ENCODE results near the gene NPAS3.

NPAS3 gene

DNA sequence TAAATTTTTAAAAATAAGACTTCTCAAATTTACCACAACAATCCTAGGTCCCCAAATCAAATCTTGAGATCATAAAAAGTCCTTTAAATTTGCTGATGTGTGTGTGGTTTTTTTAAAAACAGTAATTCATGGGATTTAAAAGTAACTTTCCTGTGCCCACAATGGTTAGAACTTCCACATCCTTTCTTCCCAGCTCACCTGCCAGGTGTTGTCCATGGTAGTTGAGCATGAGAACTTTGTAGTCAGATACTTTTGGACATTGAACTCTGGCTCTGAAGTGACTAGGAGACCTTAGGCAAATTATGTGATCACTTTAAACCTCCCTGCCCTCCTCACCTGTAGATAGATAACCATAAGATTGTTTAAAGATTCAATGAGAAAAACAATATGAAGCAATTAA is 253.2 kb downstream of the NPAS3 start:
- no peak for DNase-seq

DNA sequence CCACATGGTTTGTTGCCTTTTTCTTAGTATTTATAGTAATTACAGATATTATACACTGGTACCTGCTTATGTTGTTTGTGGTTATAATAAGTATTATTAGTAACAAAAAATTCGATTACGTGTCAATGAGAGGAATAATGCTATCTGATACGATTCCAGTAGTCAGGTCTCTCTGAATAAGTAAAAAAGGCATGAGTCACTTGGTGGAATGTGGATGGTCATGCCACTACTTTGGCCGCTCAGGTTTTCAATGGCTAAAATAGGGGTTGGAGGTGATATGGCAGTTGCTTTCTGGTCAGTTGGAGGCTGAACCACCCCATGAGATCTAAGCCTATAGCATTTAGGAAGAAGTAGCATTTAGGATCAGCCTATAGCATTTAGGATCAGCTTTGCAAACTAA is 255.9 kb downstream of the NPAS3 start:
- no peak for DNase-seq

DNA sequence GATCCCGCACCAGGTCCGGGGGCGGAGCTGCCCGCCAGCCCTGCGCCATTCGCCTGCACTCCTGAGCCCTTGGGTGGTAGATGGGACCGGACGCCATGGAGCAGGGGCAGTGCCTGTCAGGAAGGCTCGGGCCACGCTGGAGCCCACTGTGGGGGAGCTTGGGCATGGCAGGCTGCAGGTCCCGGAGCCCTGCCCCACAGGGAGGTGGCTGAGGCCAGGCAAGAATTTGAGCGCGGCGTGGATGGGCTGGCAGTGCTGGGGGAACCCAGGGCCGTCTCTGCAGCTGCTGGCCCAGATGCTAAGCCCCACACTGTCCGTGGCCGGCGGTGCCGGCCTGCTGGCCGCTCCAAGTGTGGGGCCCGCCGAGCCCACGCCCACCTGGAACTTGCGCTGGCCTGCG is 260.0 kb downstream of the NPAS3 start:
- DNase-seq = no peak

- DNase-seq = no peak
These were observed 262.4 kb downstream of the NPAS3 start for GRCh38 chr14:33201116-33201515.

DNA sequence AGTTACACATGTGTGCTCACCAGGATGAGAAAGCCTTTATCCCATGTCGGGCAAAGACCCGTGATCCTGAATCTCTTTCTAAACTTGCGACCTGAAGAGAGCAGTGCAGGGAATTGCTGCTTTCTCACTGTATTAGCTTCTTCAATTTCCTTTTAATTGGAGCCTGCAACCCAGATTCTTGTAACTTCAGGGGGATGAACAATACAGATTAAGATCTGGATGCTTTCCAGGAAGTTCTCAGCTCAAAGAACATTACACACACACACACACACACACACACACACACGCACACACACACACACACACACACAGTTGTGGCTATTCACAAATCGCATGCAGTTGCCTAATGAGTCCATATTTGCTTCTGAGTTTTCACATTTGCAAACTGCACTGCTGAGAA is 268.3 kb downstream of the NPAS3 start:
- DNase-seq = no peak

GRCh38 chr14:33207467-33208017 is 268.9 kb downstream of the NPAS3 start:
- DNase-seq = no peak

GRCh38 chr14:33210311-33210710 is 271.6 kb downstream of the NPAS3 start:
- no peak for DNase-seq

GRCh38 chr14:33218026-33218425 is 279.3 kb downstream of the NPAS3 start:
- no peak for DNase-seq

DNA sequence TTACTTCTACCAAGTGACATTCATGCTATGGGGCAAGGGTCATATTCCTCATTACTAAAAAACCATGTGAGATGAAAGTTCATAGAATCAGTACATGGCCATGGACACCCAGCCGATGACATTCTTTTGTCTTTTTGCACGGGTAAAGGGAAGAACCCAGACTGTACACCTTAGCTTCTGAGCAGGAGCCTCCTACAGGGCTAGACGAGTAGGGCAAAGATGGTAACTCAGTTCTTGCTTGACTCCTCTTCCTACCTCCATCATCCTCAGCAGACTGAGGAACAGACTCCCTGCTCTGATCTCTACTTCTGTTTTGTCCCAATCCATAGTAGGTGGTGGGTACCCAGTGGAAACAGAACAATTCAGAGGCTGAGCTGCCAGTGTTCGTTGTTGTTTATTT is 281.3 kb downstream of the NPAS3 start:
- DNase-seq = no peak

- DNase-seq = no peak
These were observed 290.7 kb downstream of the NPAS3 start for GRCh38 chr14:33229269-33229929.

DNA sequence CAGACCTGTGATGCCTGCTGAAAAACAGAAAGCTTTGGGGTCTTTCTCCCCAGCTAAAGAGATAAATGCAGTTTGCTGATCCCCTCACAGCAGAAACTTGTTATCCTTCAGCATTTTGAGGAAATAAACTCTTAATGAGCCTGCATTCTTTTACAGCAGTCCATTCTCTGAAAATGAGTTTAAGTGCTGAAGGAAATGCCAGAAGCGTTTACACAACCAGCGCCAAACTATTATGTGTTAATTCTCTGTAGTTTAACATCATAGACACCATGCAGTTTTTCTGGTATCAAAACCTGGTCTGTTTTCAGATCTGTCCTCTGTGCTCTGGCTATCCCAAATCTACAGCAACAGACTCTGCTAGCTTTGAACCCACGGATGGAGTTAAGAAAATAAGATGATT is 291.3 kb downstream of the NPAS3 start:
- DNase-seq = no peak

DNA sequence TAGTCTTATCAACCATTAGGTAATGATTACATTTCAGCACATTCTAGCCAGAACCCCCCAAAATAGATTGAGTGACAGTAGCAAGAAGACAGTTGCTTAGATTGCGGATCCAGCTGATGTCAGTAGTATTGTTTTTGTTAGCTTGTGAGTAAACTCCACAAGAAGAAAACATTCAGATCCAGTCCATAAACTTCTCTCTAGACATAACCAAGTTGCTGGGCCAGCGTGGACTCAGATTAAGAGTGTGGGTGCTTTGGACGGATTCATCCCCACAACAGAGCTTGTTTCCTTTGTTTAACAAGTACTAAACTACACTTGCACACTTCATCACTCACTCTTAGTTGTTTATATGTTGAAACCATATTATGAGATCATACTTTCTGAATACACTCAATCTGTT is 293.4 kb downstream of the NPAS3 start:
- DNase-seq = no peak

- DNase-seq = no peak
These were observed 298.5 kb downstream of the NPAS3 start for GRCh38 chr14:33237115-33237740.

DNA sequence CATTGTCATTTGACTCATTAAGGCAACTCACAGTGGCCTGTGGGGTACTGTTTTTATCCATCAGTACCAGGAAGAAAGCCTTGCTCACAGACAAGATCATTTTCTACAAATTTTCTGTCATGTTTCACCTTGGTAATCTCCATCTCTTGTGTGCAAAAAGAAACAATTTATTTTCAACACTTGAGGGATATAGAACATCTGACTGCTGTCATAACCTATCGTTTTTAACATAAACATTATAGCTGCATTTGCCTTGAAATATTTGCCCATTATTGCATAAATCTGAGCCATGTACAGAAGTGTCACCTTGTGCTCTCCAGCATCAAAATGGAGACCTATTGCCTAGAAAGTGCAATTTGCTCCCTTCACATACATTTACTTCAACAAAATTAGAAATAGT is 300.8 kb downstream of the NPAS3 start:
- no peak for DNase-seq

DNA sequence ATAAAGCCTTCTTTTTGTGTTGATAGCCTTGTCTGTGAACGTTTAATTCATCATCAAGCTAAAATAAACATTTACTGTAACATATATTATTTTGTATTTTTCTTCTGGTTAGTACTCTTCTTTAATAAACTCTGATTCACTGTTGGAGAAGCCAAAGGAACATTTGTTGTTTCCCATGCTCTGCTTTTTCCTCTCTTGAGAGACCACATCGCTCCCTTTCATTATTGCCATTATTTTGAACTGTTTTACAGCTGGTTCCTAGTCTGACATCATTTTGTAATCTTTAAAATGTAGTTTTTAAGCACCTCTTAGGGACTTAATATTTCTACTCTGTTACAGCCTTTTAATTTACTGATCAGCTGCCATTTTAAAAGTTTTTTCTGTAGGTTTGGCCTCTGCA is 301.8 kb downstream of the NPAS3 start:
- DNase-seq = no peak

GRCh38 chr14:33241331-33241730 is 302.7 kb downstream of the NPAS3 start:
- no peak for DNase-seq

GRCh38 chr14:33249233-33249820 is 310.6 kb downstream of the NPAS3 start:
- no peak for DNase-seq

DNA sequence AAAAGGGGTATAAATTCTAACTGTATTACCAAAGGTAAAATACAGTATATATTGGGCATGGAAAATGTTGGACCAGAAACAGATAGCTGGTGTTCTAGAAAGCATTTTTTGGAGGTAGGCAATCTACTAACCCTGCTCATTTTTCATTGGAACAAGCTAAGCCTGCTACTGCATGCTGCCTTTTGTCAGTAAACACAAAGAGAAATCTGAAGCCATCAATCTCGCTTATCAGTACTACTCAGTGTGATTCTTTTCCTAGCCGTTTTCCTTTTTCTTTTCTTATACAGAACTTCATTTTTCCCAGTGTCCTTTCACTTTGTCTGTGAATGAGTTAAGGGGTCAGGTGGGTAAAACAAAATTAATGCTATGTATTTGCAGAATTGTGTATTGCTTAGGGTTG is 312.3 kb downstream of the NPAS3 start:
- no peak for DNase-seq

GRCh38 chr14:33254342-33254741 is 315.7 kb downstream of the NPAS3 start:
- DNase-seq = no peak

GRCh38 chr14:33254861-33255395 is 316.2 kb downstream of the NPAS3 start:
- DNase-seq = no peak

DNA sequence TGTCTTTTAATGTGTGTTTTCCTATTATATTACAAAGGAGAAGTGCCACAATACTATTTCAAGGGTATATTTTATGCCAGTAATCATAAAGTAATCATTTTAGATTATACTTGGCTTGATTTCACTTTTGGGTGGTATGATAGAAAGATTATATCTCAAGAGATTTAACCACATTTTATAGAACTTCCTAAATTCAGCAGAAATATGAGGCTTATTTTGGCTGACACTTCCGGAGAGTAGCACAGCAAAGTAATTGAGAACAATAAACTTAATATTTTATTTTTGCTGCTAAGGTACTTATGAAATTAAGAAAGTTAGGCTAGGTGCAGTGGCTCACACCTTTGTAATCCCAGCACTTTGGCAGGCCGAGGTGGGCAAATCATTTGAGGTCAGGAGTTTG is 319.1 kb downstream of the NPAS3 start:
- no peak for DNase-seq

DNA sequence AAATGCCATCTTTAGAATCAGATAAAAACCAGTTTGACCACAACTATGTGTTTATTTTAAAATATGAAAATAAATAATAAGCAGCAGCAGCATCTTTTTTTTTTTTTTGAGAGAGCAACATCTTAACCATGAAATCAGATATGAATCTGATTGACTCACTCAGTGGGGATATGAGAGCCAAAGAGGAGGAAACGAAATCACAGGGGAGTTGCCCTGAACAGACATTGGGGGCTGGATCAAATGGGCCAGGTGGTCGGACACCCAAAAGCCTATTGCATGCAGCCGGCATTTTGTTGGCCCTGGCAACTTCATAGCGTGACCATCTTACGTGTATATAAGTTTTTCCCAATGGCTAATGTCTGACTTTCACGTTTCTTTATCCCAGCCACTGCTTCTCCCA is 321.1 kb downstream of the NPAS3 start:
- no peak for DNase-seq

DNA sequence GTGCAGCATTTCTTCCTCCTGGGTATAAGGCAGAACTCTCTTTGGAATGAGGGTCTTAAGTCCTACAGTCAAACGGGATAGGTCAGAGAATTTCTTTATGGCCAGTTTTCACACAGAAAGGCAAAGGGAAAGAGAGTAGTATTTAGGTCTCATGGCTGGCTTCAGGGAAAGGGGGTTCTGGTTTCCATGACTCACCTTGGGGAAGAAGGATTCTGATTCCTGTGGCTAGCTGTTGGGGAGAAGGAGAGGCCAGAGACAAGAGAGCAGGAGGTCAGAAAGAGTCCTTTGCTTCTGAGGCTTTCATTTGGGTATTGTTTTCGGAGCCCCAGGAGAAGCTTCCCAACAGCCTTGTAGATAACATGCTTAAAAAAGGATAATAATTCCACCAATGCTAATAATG is 332.5 kb downstream of the NPAS3 start:
- no peak for DNase-seq

GRCh38 chr14:33271891-33272290 is 333.2 kb downstream of the NPAS3 start:
- no peak for DNase-seq

All from KG1 (cell line).